IPS-NIHi7 (cell line): ENCODE results near the gene SPACDR.
"Not testable (repeated sequence)": the region's sequence is repeated elsewhere in the genome, so short reads cannot be mapped to it uniquely, and the experiment has no call there.

Experiments used
- DNase-seq: peaks from one replicate; pipeline ENCODE4 v3.0.0; 2012; ENCODE audit warnings: mixed read lengths; ENCODE audit errors: extremely low spot score

Gene SPACDR

DNA sequence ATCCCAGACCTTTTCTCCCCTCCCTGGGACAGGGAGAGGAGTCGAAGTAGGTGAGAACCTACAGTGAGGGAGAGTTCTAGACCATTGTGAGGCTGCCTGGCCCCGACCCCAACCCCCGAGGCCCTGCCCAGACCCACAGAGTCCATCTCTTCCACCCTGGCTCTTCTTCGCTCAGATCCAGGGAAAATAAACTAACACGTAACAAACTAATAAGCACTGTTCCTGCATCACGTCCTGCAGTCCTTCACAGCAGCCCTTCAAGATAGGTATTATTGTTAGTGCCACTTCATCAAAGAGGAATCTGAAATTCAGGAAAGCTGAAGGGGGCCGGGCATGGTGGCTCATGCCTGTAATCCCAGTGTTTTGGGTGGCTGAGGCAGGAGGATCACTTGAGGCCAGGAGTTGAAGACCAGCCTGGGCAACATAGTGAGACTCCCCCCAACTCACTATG, at the start of gene SPACDR:
TSS of gene SPACDR (minus strand) at position 51 of the 451 bp plus-strand sequence. CDS start 235 bp downstream, outside the sequence.
- no peak for DNase-seq

DNA sequence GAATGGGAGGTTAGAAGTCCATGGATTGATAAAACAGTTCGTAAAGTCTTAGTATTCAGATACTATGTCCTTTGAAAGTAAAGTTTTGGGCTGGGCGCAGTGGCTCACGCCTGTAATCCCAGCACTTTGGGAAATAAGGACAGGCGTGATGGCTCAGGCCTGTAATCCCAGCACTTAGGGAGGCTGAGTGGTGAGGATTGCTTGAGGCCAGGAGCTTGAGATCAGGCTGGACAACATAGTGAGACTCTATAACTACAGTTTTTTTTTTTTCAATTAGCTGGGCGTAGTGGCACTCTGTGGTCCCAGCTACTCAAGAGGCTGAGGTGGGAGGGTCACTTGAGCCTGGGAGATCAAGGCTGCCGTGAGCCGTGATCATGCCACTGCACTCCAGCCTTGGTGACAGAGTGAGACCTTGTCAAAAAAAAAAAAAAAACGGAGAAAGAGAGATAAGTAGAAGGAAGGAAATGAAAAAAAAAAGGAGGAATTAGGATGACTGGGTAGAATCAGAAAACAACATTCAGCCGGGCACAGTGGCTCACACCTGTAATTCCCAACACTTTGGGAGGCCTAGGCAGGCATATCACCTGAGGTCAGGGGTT, 49.3 kb upstream of the SPACDR start:
- no peak for DNase-seq

GRCh38 chr7:100510437-100511239, 46.6 kb upstream of the SPACDR start:
- DNase-seq: no peak

- no peak for DNase-seq
These were observed 45.2 kb upstream of the SPACDR start for GRCh38 chr7:100509231-100509630.

DNA sequence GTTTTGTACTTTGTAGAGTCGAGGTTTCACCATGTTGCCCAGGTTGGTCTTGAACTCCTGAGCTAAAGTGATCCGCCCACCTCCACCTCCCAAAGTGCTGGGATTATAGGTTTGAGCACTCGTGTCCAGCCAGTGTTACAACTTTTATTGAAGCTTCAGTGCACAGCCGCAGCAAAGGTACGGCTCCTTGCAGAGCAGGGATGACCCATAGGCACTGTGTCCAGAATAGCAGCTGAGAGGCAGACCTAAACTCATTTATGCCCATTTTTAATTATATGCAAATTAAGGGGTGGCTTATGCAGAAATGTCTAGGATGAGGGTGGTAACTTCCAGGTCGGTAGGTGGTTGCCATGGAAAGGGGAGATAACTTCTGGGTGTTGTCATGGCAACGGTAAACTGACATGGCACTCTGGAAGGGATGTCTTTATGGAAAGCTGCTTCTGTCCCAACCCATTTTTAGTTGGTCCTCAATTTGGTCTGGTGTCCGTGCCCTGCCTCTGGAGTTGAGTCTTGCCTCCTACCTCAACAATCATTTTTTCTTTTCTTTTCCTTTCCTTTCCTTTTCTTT, 42.4 kb upstream of the SPACDR start:
- no peak for DNase-seq

GRCh38 chr7:100504887-100505611, 41.0 kb upstream of the SPACDR start:
- no peak for DNase-seq

- DNase-seq: not testable (repeated sequence)
These were observed 40.0 kb upstream of the SPACDR start for GRCh38 chr7:100504031-100504430.

DNA sequence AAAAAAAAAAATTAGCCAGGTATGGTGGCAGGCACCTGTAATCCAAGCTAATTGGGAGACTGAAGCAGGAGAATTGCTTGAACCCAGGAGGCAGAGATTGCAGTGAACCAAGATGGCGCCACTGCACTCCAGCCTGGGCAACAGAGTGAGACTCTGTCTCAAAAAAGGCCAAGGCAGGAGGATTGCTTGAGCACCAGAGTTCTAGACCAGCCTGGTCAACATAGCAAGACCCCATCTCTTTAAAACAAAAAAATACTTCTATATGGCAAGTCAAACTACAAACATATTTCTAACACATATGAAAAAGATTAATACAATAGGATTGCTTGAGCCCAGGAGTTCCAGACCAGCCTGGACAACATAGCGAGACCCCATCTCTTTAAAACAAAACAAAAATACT, 36.7 kb upstream of the SPACDR start:
- DNase-seq: not testable (repeated sequence)

GRCh38 chr7:100496509-100496908, 32.4 kb upstream of the SPACDR start:
- no peak for DNase-seq

DNA sequence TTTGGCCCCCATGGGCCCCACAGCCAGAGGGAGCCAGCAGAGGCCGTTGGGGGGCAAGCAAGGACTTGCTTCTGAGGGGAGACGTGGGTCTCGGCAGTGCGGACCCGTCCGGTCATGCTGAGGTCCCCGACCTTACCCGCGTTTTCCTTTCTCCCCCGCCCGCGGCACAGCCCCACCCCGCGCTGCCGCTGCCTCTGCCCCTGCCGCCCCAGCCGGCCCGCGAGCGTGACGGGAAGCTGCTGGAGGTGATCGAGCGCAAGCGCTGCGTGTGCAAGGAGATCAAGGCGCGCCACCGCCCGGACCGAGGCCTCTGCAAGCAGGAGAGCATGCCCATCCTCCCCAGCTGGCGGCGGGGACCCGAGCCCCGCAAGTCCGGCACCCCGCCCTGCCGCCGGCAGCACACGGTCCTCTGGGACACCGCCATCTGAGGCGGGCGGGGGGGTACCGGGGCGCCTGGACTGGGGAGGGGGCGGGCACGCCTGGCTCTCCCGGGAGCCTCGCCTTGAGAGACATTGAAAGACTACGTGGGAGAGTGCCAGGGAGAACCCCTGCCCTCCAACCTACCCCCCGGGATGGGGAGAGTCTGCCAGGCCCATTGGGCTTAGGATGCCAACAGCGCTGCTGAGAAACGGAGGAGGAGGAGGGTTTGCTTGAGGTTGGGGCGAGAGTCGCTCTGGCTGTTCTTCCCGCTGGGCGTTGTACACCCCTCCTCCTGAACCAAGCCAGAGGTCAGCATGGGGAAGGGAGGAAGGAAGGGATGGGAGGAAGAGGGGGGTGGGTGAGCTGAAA, 29.6 kb upstream of the SPACDR start:
- no peak for DNase-seq

GRCh38 chr7:100492738-100493475, 28.8 kb upstream of the SPACDR start:
- DNase-seq: no peak

- DNase-seq: no peak
These were observed 27.1 kb upstream of the SPACDR start for GRCh38 chr7:100491192-100491578.

- peak; percentile 7 for DNase-seq
These were observed 26.6 kb upstream of the SPACDR start for GRCh38 chr7:100490483-100491191.

DNA sequence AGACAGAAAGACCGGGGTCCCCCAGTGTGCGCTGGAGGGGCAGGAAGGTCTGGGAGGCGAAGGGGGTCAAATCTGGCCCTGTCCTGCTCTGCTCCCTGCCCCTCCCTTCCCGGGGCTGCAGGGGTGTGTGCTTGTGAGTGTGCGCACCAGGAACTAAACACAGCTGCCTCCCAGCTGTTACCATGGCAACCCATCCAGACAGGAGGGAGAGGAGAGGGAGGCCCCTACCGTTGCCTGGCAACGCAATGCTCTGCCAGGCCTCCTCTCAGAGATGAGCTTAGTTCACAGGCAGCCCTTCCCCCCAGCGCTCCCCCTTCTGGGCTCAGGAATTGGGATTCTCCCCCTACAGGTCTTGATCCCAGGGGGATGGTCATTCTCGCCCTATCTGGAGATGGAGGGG, 25.8 kb upstream of the SPACDR start:
- peak; percentile 94 for DNase-seq

GRCh38 chr7:100489121-100489520, 25.1 kb upstream of the SPACDR start:
- DNase-seq: no peak

- peak; percentile 4 for DNase-seq
These were observed 24.5 kb upstream of the SPACDR start for GRCh38 chr7:100488333-100489095.

DNA sequence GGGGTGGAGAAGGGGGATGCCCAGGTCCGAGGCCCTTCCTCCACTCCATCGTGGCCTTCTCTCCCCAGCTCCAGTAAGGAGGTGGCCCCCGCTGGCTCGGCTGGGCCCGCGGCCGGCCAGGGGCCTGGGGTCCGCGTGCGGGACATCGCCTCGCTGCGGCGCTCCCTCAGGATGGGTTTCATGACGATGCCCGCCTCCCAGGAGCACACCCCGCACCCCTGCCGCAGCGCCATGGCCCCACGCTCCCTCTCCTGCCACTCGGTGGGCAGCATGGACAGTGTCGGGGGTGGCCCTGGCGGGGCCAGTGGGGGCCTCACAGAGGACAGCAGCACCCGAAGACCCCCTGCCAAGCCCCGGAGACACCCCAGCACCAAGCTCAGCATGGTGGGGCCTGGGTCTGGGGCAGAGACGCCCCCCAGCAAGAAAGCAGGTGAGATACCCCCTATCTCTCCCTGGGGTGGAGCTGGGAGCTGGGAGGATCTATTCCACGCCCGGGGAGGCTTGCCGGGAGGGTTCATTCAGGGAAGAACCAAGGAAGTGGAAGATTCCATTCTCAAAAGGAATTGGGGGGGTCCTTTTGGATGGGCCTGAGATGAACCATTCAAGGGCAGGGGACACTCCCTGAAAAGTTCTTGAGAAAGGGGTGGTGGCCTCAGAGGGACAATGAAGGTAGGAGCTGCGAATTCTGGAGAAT, 22.8 kb upstream of the SPACDR start:
- peak; percentile 60 for DNase-seq

DNA sequence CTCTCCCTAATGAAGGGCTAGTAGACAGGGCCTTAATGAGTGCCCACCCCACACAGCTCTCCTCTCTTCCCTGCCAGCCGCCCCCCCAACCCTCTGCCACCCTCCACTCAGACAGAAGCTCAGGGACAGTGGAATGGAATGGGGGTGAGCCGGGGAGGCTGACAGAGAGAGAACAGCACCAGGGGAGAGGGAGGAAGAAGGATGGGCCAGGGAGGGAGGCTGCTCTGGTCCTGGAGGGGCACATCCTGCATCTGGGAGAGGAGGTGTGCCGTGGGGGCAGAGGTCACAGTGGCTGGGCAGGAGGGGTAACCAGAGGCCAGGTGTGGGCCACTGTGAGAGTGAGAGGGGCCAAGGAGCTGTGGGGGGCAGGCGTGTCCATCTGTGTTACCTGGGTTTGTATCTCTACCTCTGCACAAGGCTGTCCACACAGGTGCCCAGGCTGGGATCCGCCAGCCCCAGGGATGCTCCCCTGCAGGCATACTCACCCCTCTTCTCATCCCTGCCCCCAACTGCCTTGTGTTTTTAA, 22.1 kb upstream of the SPACDR start:
- no peak for DNase-seq
